Osteocyte (in vitro differentiated cells): ENCODE data around the gene STK33. TPM values are rescaled to one million over a fixed set of nuclear protein-coding genes. Genes with fewer than 3 reads are reported as not detected.
A peak's percentile ranks its signal among the peaks of the same experiment; 100 is the strongest.

Experiments used
- DNase-seq: peaks from one replicate; pipeline ENCODE4 v3.0.0; 2021; ENCODE audit warnings: mixed read lengths; ENCODE audit not compliant: unreplicated experiment; ENCODE audit errors: extremely low spot score
- H3K27ac Mint-ChIP-seq: one replicate; pipeline ENCODE4 v1.8.0; 2021; ENCODE audit warnings: mild to moderate bottlenecking, mixed read lengths; ENCODE audit not compliant: unreplicated experiment
- H3K27me3 Mint-ChIP-seq: one replicate; pipeline ENCODE4 v1.8.0; 2021; ENCODE audit warnings: mixed read lengths; ENCODE audit not compliant: unreplicated experiment
- H3K36me3 Mint-ChIP-seq: one replicate; pipeline ENCODE4 v1.8.0; 2021; ENCODE audit warnings: mixed read lengths; ENCODE audit not compliant: unreplicated experiment
- H3K4me1 Mint-ChIP-seq: one replicate; pipeline ENCODE4 v1.8.0; 2021; ENCODE audit warnings: mixed read lengths; ENCODE audit not compliant: unreplicated experiment
- H3K4me3 Mint-ChIP-seq: one replicate; pipeline ENCODE4 v1.8.0; 2021; ENCODE audit warnings: mild to moderate bottlenecking, moderate library complexity, mixed read lengths; ENCODE audit not compliant: unreplicated experiment
- H3K9me3 Mint-ChIP-seq: one replicate; pipeline ENCODE4 v1.8.0; 2021; ENCODE audit warnings: mixed read lengths; ENCODE audit not compliant: unreplicated experiment
- total RNA-seq: library from RNA; stranded (reverse); gene quantifications from 2 replicates; pipeline ENCODE4 v1.2.1, GENCODE V29; 2021
- TF ChIP-seq, protein P1 (sequence below): fragments of 200-600 bp; sonication (generic); IDR thresholded peaks from 2 replicates; pipeline ENCODE4 v1.5.0; 2021; ENCODE audit warnings: antibody characterized with exemption, mild to moderate bottlenecking, moderate library complexity

STK33 gene
- total RNA-seq, 1 donor from 2014 or later = 1.3 TPM

DNA sequence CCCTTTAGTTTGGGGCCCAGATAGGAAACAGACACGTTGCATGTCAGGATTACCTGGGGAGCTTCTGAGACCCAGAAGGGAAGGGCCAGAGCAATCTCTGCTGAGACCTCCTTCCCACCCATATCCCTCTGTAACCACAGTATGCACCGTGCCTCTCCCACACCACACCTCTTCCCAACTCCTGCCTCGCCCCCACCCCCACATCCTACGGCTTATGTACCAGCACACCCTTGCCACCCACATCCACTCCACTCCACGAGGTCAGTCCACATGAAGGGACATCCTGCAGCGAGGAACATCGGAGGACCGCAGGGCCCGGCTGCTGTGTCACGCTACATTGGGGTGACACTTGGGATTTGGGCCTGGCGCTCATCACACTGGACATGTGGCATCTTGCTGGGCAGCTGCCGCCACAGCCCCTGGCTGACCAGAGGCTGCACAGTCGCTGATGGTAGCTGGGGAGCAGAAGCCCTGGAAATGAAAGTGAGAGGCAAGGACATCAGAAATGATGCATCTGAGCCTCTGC is 212.1 kb downstream of the STK33 start:
- TF ChIP-seq, protein P1, sequence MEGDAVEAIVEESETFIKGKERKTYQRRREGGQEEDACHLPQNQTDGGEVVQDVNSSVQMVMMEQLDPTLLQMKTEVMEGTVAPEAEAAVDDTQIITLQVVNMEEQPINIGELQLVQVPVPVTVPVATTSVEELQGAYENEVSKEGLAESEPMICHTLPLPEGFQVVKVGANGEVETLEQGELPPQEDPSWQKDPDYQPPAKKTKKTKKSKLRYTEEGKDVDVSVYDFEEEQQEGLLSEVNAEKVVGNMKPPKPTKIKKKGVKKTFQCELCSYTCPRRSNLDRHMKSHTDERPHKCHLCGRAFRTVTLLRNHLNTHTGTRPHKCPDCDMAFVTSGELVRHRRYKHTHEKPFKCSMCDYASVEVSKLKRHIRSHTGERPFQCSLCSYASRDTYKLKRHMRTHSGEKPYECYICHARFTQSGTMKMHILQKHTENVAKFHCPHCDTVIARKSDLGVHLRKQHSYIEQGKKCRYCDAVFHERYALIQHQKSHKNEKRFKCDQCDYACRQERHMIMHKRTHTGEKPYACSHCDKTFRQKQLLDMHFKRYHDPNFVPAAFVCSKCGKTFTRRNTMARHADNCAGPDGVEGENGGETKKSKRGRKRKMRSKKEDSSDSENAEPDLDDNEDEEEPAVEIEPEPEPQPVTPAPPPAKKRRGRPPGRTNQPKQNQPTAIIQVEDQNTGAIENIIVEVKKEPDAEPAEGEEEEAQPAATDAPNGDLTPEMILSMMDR = no peak
- no peaks in the 10 kb centered on the region for H3K36me3 Mint-ChIP-seq
- H3K27me3 Mint-ChIP-seq = no peaks in the 10 kb centered on the region
- no peaks in the 10 kb centered on the region for H3K4me1 Mint-ChIP-seq
- H3K4me3 Mint-ChIP-seq = no peak overlapping the region
- H3K9me3 Mint-ChIP-seq = no peaks in the 10 kb centered on the region
- no peak overlapping the region for H3K27ac Mint-ChIP-seq
- no peak for DNase-seq

DNA sequence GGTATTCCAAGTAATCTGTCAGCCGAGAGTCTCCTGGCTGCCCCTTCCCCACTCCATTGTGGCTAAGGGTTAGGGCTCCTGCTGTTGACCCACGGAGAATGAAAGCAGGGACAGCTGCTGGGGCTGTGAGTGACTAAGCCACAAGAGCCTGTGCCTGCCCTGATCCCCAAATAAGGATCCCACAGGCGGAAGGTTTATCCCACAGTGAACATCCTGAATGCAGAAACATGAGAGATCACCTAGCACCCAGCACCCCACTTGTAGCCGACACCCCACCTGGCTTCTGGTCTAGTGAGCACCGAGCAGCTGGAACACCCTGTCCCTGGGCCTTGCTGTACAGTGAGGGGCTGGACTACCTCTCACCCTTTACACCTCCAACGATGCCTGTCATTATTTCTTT is 212.7 kb downstream of the STK33 start:
- Mint-ChIP-seq H3K4me3 (no peak overlapping the region), H3K27me3 (no peaks in the 10 kb centered on the region), H3K36me3 (no peaks in the 10 kb centered on the region), H3K9me3 (no peaks in the 10 kb centered on the region), H3K27ac (no peak overlapping the region), H3K4me1 (no peaks in the 10 kb centered on the region)
- DNase-seq = peak; percentile 63
- TF ChIP-seq, protein P1 = no peak

DNA sequence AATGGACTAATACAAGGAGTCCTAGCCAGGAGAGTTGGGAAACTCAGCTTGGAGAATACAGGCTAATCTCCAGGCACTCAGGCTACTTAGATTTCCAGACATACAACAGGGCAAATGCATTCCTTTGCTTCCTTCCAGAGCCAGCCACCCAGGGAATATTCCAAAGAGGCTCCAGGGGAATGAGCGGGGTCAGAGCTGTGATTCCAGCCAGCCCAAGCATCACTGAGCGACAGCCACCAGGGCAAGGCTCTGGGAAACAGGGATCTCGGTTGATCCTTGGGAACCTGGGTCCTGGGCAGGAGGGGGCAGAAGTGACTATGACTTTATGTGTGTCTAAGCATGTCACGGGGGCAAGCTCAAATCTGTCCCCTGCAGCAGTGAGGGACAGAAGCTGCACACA is 218.1 kb downstream of the STK33 start:
- Mint-ChIP-seq H3K9me3 (no peaks in the 10 kb centered on the region), H3K4me3 (no peak overlapping the region), H3K27me3 (peaks cover 5% of the 10 kb centered on the region), H3K4me1 (no peaks in the 10 kb centered on the region), H3K27ac (no peak overlapping the region), H3K36me3 (no peaks in the 10 kb centered on the region)
- DNase-seq = peak; percentile 67
- TF ChIP-seq, protein P1 = no peak

DNA sequence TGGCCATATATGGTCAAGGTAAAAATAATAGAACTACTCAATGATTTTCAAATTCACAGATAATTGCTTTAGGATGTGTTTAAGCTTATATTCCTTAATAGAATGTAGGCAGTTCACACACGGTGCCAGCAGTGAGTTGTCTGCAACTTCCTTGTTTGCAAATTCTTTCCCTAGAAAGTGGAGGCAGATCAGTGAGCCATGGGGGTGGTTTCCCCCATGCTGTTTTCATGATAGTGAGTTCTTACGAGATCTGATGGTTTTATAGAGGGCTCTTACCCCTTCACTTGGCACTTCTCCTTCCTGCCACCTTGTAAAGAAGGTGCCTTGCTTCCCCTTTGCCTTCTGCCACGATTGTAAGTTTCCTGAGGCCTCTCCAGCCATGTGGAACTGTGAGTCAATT is 218.6 kb downstream of the STK33 start:
- no peaks in the 10 kb centered on the region for H3K36me3 Mint-ChIP-seq
- no peak overlapping the region for H3K27ac Mint-ChIP-seq
- H3K4me3 Mint-ChIP-seq = no peak overlapping the region
- DNase-seq = no peak
- TF ChIP-seq, protein P1 = no peak
- no peaks in the 10 kb centered on the region for H3K4me1 Mint-ChIP-seq
- no peaks in the 10 kb centered on the region for H3K9me3 Mint-ChIP-seq
- peaks cover 8% of the 10 kb centered on the region for H3K27me3 Mint-ChIP-seq

DNA sequence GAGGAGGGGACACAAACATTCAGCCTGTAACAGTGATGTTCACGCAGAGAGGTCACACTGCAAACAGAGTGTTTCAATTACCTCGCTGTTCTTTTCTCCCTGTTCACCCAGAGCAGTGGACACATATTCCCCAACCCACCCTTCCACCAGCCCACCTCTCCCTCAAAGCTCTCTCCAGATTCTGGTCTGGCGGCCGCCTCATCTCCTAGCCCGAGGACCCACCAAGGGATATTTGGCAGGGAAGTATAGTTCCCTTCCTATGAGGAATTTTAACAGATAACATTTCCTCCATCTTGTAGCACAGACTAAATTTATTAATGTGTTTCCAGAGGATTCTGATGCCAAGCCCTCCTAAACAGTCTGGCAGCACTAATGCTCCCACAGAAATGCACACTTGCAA is 219.3 kb downstream of the STK33 start:
- no peak for DNase-seq
- TF ChIP-seq, protein P1 = no peak
- no peak overlapping the region for H3K4me3 Mint-ChIP-seq
- H3K27me3 Mint-ChIP-seq = peaks cover 8% of the 10 kb centered on the region
- H3K4me1 Mint-ChIP-seq = no peaks in the 10 kb centered on the region
- no peak overlapping the region for H3K27ac Mint-ChIP-seq
- H3K9me3 Mint-ChIP-seq = no peaks in the 10 kb centered on the region
- no peaks in the 10 kb centered on the region for H3K36me3 Mint-ChIP-seq
